Stimulated activated naive B cell treated with anti-CD40 and anti-IgM and Interleukin-4, amounts not matched to agents 10 μg/mL and 1 μg/mL and 100 μg/mL, for 72 hours (primary cell): ENCODE data around the gene DNAJA1.

ENCODE experiments used
- ATAC-seq, 2 donors: fragments of 150-1000 bp; cut with Tn5 transposase; replicated peaks; 2 replicates each; pipeline ENCODE4 v1.10.0; 2021; ENCODE audit warnings: moderate library complexity in 1 of 2
- DNase-seq: peaks from one replicate; pipeline ENCODE4 v3.0.0; 2021
- H3K27ac Mint-ChIP-seq: one replicate; pipeline ENCODE4 v1.8.0; 2022; ENCODE audit warnings: mild to moderate bottlenecking, mixed read lengths
- H3K27me3 Mint-ChIP-seq, 2 donors: one replicate each; pipeline ENCODE4 v1.8.0; 2022; ENCODE audit warnings: mixed read lengths in 2 of 2
- H3K36me3 Mint-ChIP-seq, 2 donors: one replicate each; pipeline ENCODE4 v1.8.0; 2022; ENCODE audit warnings: mixed read lengths in 2 of 2, mild to moderate bottlenecking in 1 of 2
- H3K4me1 Mint-ChIP-seq, 2 donors: one replicate each; pipeline ENCODE4 v1.8.0; 2022; ENCODE audit warnings: mixed read lengths in 2 of 2, mild to moderate bottlenecking in 1 of 2
- H3K4me3 Mint-ChIP-seq, 2 donors: one replicate each; pipeline ENCODE4 v1.8.0; 2022; ENCODE audit warnings: mild to moderate bottlenecking in 2 of 2, mixed read lengths in 2 of 2, moderate library complexity in 1 of 2
- H3K9me3 Mint-ChIP-seq, 2 donors: one replicate each; pipeline ENCODE4 v1.8.0; 2022; ENCODE audit warnings: mixed read lengths in 2 of 2, mild to moderate bottlenecking in 1 of 2

Gene DNAJA1

GRCh38 chr9:33017283-33018041, 7.6 kb upstream of the DNAJA1 start:
- Mint-ChIP-seq H3K9me3 (no peaks in the 10 kb centered on the region), H3K27me3 (no peaks in the 10 kb centered on the region), H3K4me3 (no peak overlapping the region), H3K36me3 (peaks cover 3 to 19% of the 10 kb centered on the region in 2 donors), H3K27ac (no peak overlapping the region), H3K4me1 (peaks cover 2 to 14% of the 10 kb centered on the region in 2 donors)
- ATAC-seq: peak; percentile 59 to 72
- no peak for DNase-seq

- ATAC-seq (no peak), DNase-seq (no peak)
- peaks cover 13 to 28% of the 10 kb centered on the region in 2 donors for H3K36me3 Mint-ChIP-seq
- no peak overlapping the region for H3K27ac Mint-ChIP-seq
- no peak overlapping the region for H3K4me3 Mint-ChIP-seq
- peaks cover 13 to 32% of the 10 kb centered on the region in 2 donors for H3K4me1 Mint-ChIP-seq
- no peaks in the 10 kb centered on the region for H3K9me3 Mint-ChIP-seq
- no peaks in the 10 kb centered on the region for H3K27me3 Mint-ChIP-seq
Observed at GRCh38 chr9:33019797-33020196, 5.3 kb upstream of the DNAJA1 start.

DNA sequence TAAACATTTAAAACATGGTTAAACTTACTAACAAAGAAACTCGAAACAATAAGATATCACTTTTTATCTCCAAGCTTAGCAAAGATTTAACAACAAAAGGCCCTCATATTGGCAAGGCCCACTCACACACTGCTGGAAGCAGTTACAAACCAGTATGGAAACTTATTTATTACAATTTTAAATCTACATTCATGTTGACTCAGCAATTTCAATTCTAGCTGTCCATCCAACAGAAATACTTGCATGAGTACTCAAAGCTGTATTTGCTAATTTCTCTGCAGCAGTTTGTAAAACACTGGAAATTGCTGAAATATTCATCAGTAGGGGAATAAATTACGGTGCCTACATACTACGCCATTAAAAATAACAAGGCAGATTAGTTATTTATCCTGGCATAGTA, 2.8 kb upstream of the DNAJA1 start:
- Mint-ChIP-seq H3K27me3 (no peaks in the 10 kb centered on the region), H3K27ac (no peak overlapping the region), H3K9me3 (no peaks in the 10 kb centered on the region)

DNA sequence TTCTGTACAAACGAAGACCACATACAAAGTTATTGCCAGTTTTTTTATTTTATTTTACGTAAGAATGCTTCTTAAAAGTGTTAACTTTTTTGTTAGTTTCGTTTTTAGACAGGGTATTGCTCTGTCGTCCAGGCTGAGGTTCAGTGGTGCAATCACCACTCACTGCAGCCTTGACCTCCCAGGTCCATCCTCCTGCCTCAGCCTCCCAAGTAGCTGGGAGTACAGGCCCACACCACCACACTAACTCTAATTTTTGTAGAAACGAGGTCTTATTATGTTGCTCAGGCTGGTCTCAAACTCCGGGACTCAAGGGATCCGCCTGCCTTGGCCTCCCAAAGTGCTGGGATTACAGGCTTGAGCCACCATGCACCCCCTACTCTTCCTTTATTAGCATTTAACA, 2.3 kb upstream of the DNAJA1 start:
- H3K4me1 Mint-ChIP-seq: peaks cover 23 to 46% of the 10 kb centered on the region in 2 donors
- H3K9me3 Mint-ChIP-seq: no peaks in the 10 kb centered on the region
- H3K36me3 Mint-ChIP-seq: peaks cover 27 to 43% of the 10 kb centered on the region in 2 donors
- H3K27ac Mint-ChIP-seq: no peak overlapping the region
- DNase-seq (no peak), ATAC-seq (no peak)
- H3K27me3 Mint-ChIP-seq: no peaks in the 10 kb centered on the region
- H3K4me3 Mint-ChIP-seq: no peak overlapping the region

More for the DNA sequence above, 2.8 kb upstream of the DNAJA1 start:
- Mint-ChIP-seq H3K4me3 (no peak overlapping the region), H3K36me3 (peaks cover 26 to 43% of the 10 kb centered on the region in 2 donors), H3K4me1 (peaks cover 23 to 42% of the 10 kb centered on the region in 2 donors)
- DNase-seq (no peak), ATAC-seq (no peak)

DNA sequence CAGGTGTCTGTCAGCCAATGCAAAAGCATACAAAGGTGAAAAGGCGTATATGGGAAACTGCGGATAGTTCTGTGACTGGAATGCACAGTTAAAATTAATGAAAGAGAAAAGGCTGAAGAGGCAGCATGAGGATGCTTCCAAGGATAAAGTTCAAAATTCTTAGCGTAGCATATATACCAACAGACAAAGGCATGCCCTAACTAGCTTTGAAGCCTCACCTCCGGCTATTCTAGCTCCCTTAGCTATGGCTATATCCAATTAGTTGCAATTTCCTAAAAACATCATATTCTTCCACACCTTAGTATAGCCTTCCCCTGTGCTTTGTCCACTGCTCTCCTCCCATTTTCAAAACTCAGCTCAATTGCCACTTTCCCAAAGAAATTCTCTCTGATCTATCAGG, 1.4 kb upstream of the DNAJA1 start:
- Mint-ChIP-seq H3K4me3 (peak overlapping the region; percentile 93 to 98), H3K9me3 (no peaks in the 10 kb centered on the region), H3K27me3 (no peaks in the 10 kb centered on the region), H3K4me1 (peaks cover 23 to 52% of the 10 kb centered on the region in 2 donors), H3K36me3 (peaks cover 32 to 46% of the 10 kb centered on the region in 2 donors), H3K27ac (no peak overlapping the region)
- DNase-seq: no peak
- no peak for ATAC-seq

DNA sequence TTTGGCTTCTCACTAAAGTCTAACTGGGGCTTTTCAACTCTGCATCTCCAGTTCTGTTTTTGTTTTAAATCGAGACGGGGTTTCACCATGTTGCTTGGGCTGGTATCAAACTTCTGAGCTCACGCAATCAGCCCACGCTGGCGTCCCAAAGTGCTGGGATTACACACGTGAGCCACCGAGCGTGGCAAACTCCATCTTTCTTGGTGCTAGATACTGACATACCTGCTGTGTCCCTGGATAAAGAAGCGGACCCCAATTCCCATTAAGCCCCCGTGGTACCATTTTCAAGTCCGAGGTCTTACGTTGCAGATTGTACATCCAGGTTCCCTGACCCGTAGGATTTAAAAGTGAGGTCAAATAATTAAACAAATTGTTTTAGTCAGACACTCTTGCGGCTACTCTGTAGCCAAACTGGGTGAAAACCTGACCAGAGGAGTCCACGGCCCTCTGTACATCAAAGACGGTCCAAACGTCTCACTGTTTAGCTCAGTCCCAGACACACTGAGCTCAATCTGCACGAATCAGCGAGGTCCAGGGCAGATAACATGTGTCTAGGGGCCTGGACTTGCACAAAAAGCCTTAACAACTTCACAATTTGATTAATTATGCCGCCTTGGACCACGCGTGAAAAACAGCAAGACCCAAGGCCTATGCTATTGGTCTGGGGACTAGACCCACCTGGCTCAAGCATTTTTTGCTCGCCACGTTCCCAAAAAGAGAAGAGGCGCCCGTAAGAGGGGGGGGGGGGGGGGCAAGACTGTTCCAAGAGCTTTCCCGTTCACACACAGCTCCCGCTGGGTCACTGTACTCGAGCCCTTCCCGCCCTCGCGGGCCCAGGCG, 727 bp upstream of the DNAJA1 start:
- peak; percentile 6 to 20 for ATAC-seq
- Mint-ChIP-seq H3K36me3 (peaks cover 32 to 46% of the 10 kb centered on the region in 2 donors), H3K4me1 (peaks cover 23 to 59% of the 10 kb centered on the region in 2 donors), H3K27me3 (no peaks in the 10 kb centered on the region), H3K4me3 (peak overlapping the region; percentile 93 to 98), H3K27ac (peak overlapping the region; percentile 96), H3K9me3 (no peaks in the 10 kb centered on the region)
- DNase-seq: no peak

GRCh38 chr9:33025572-33026342, 684 bp downstream of the DNAJA1 start:
- DNase-seq: peak; percentile 51
- Mint-ChIP-seq H3K4me3 (peak overlapping the region; percentile 93 to 98), H3K4me1 (peaks cover 29 to 64% of the 10 kb centered on the region in 2 donors), H3K27ac (peak overlapping the region; percentile 96), H3K36me3 (peaks cover 36 to 45% of the 10 kb centered on the region in 2 donors), H3K9me3 (no peaks in the 10 kb centered on the region), H3K27me3 (no peaks in the 10 kb centered on the region)
- ATAC-seq: peak; percentile 49 to 55

GRCh38 chr9:33029231-33029786, 4.2 kb downstream of the DNAJA1 start:
- ATAC-seq (no peak), DNase-seq (no peak)
- no peaks in the 10 kb centered on the region for H3K9me3 Mint-ChIP-seq
- no peaks in the 10 kb centered on the region for H3K27me3 Mint-ChIP-seq
- H3K36me3 Mint-ChIP-seq: peaks cover 45 to 50% of the 10 kb centered on the region in 2 donors
- peaks cover 21 to 39% of the 10 kb centered on the region in 2 donors for H3K4me1 Mint-ChIP-seq
- no peak overlapping the region for H3K4me3 Mint-ChIP-seq
- no peak overlapping the region for H3K27ac Mint-ChIP-seq

DNA sequence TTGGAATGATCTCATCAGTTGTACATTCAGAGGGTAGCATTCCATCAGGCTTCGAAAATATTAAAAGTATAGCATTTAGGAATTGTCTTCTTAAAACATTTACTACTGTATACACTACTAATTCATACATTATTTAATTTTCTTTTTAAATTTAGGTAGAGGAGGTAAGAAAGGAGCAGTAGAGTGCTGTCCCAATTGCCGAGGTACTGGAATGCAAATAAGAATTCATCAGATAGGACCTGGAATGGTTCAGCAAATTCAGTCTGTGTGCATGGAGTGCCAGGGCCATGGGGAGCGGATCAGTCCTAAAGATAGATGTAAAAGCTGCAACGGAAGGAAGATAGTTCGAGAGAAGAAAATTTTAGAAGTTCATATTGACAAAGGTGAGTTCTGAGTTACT, 5.2 kb downstream of the DNAJA1 start:
- peaks cover 47 to 56% of the 10 kb centered on the region in 2 donors for H3K36me3 Mint-ChIP-seq

GRCh38 chr9:33032292-33032691, 7.2 kb downstream of the DNAJA1 start:
- H3K27ac Mint-ChIP-seq: no peak overlapping the region
- H3K4me1 Mint-ChIP-seq: peaks cover 14 to 30% of the 10 kb centered on the region in 2 donors
- no peaks in the 10 kb centered on the region for H3K27me3 Mint-ChIP-seq
- DNase-seq: no peak
- no peaks in the 10 kb centered on the region for H3K9me3 Mint-ChIP-seq
- no peak overlapping the region for H3K4me3 Mint-ChIP-seq
- ATAC-seq: no peak
- H3K36me3 Mint-ChIP-seq: peaks cover 50 to 55% of the 10 kb centered on the region in 2 donors

More for the DNA sequence above, 5.2 kb downstream of the DNAJA1 start:
- peaks cover 21 to 38% of the 10 kb centered on the region in 2 donors for H3K4me1 Mint-ChIP-seq
- H3K4me3 Mint-ChIP-seq: no peak overlapping the region
- no peaks in the 10 kb centered on the region for H3K27me3 Mint-ChIP-seq
- no peaks in the 10 kb centered on the region for H3K9me3 Mint-ChIP-seq
- ATAC-seq (no peak), DNase-seq (no peak)
- no peak overlapping the region for H3K27ac Mint-ChIP-seq

GRCh38 chr9:33032865-33033264, 7.8 kb downstream of the DNAJA1 start:
- DNase-seq (no peak), ATAC-seq (no peak)
- H3K27me3 Mint-ChIP-seq: no peaks in the 10 kb centered on the region
- no peaks in the 10 kb centered on the region for H3K9me3 Mint-ChIP-seq
- H3K36me3 Mint-ChIP-seq: peaks cover 52 to 54% of the 10 kb centered on the region in 2 donors
- peaks cover 14 to 24% of the 10 kb centered on the region in 2 donors for H3K4me1 Mint-ChIP-seq
- no peak overlapping the region for H3K4me3 Mint-ChIP-seq
- H3K27ac Mint-ChIP-seq: no peak overlapping the region

GRCh38 chr9:33040792-33041431, 15.8 kb downstream of the DNAJA1 start:
- Mint-ChIP-seq H3K4me3 (no peak overlapping the region), H3K27me3 (no peaks in the 10 kb centered on the region), H3K27ac (no peak overlapping the region), H3K4me1 (peaks cover 9 to 23% of the 10 kb centered on the region in 2 donors), H3K9me3 (no peaks in the 10 kb centered on the region), H3K36me3 (peaks cover 15 to 28% of the 10 kb centered on the region in 2 donors)
- ATAC-seq: no peak
- DNase-seq: no peak

GRCh38 chr9:33041432-33042188, 16.5 kb downstream of the DNAJA1 start:
- Mint-ChIP-seq H3K27ac (no peak overlapping the region), H3K4me1 (peaks cover 7 to 17% of the 10 kb centered on the region in 2 donors), H3K4me3 (no peak overlapping the region), H3K27me3 (no peaks in the 10 kb centered on the region), H3K36me3 (peaks cover 13 to 26% of the 10 kb centered on the region in 2 donors), H3K9me3 (no peaks in the 10 kb centered on the region)
- no peak for ATAC-seq
- DNase-seq: no peak
